ENCODE results near the gene MAST2.

DNA sequence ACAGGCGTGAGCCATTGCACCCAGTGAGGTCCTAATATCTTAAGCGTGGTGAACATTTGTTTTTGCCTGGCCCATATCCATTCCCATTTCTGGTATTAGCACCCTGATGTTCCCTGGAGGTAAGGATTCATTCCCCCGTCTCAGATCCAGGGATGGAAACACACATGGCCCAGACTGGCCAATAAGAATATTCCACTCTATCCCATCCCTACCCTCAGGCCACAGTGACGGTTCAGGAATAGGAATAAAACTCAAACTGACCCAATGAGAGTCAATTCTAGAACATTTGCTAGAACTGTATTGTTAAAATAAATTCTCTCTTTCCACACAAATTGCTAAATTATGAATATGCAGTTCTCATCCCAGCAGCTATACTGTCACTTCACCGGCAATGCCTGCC, 252.9 kb downstream of the MAST2 start:
- no peak for TF ChIP-seq TOX (CRISPR knock-in tag; IDR thresholded peaks at IDR 0.05; ENCODE audit: borderline replicate concordance)
- TF ChIP-seq, protein P1, sequence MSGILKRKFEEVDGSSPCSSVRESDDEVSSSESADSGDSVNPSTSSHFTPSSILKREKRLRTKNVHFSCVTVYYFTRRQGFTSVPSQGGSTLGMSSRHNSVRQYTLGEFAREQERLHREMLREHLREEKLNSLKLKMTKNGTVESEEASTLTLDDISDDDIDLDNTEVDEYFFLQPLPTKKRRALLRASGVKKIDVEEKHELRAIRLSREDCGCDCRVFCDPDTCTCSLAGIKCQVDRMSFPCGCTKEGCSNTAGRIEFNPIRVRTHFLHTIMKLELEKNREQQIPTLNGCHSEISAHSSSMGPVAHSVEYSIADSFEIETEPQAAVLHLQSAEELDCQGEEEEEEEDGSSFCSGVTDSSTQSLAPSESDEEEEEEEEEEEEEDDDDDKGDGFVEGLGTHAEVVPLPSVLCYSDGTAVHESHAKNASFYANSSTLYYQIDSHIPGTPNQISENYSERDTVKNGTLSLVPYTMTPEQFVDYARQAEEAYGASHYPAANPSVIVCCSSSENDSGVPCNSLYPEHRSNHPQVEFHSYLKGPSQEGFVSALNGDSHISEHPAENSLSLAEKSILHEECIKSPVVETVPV (CRISPR knock-in tag; IDR thresholded peaks at IDR 0.05) = no peak

Data from SK-N-SH treated with all-trans-retinoic acid at 6 μM for 48 hours (cell line).